DMS 273 (cell line): ENCODE measurements around the gene INSRR.
A peak's percentile ranks its signal among the peaks of the same experiment; 100 is the strongest.

Experiments
- DNase-seq: peaks from one replicate; lab custom pipeline; 2025; ENCODE audit not compliant: unreplicated experiment; lab: John Stamatoyannopoulos, UW

Gene INSRR

GRCh38 chr1:156858959-156859522, at the start of gene INSRR:
Gene INSRR, minus strand, starts transcription at chr1:156859117. Its CDS starts 496 bp downstream, at chr1:156858621.
- peak; percentile 75 for DNase-seq

DNA sequence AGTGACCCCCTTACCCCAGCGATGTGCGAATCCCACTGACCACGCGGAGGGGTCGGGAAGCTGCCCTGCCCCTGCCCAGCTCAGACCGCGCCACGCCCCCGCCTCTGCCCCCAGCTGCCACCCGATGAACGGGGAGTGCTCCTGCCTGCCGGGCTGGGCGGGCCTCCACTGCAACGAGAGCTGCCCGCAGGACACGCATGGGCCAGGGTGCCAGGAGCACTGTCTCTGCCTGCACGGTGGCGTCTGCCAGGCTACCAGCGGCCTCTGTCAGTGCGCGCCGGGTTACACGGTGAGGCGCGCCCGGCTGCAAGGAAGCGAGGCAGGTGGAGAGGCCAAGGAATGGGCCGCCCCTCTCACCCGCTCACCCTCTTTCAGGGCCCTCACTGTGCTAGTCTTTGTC, 49.6 kb upstream of the INSRR start:
- DNase-seq: no peak

DNA sequence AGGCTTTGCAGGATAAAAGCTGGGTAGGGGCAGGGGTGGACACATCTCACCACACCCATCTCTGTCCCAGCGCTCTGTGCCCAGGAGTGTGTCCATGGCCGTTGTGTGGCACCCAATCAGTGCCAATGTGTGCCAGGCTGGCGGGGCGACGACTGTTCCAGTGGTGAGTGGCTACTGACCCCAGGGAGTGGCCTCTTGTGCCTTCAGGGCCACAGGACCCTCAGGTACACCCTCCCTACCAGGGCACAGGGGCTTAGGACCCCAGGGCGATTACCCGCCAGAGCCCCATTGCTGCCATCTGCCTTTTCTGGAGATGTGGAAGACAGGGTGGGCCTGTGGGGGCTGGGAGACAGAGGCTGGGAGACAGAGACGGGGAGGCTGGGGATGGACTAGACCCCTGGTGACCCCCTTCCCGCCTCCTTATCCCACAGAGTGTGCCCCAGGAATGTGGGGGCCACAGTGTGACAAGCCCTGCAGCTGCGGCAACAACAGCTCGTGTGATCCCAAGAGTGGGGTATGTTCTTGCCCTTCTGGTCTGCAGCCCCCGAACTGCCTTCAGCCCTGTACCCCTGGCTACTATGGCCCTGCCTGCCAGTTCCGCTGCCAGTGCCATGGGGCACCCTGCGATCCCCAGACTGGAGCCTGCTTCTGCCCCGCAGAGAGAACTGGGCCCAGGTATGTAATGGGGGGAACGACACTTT, 47.4 kb upstream of the INSRR start:
- DNase-seq: no peak

DNA sequence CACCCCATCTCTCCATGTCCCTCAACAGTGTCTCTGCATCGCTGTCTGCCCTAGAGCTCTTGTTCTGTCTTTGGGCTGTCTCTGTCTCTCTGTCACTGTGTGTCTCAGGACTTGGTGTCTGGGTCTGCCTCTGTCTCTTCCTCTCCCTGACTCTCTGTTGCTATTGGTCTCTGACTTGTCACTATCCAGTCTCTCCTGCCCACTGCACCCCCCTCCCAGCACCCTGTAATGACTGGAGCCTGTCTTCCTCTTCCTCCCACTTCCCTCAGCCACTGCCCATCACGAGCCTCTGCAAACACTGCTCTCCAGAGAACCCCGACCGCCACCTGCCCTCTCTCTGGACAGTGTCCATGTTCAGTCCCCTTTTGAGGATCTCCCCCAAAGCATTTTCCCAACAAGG, 46.7 kb upstream of the INSRR start:
- no peak for DNase-seq

- DNase-seq: no peak
These were observed 46.3 kb upstream of the INSRR start for GRCh38 chr1:156905176-156905575.

GRCh38 chr1:156904187-156904959, 45.5 kb upstream of the INSRR start:
- no peak for DNase-seq

- no peak for DNase-seq
These were observed 44.6 kb upstream of the INSRR start for GRCh38 chr1:156903328-156904091.

DNA sequence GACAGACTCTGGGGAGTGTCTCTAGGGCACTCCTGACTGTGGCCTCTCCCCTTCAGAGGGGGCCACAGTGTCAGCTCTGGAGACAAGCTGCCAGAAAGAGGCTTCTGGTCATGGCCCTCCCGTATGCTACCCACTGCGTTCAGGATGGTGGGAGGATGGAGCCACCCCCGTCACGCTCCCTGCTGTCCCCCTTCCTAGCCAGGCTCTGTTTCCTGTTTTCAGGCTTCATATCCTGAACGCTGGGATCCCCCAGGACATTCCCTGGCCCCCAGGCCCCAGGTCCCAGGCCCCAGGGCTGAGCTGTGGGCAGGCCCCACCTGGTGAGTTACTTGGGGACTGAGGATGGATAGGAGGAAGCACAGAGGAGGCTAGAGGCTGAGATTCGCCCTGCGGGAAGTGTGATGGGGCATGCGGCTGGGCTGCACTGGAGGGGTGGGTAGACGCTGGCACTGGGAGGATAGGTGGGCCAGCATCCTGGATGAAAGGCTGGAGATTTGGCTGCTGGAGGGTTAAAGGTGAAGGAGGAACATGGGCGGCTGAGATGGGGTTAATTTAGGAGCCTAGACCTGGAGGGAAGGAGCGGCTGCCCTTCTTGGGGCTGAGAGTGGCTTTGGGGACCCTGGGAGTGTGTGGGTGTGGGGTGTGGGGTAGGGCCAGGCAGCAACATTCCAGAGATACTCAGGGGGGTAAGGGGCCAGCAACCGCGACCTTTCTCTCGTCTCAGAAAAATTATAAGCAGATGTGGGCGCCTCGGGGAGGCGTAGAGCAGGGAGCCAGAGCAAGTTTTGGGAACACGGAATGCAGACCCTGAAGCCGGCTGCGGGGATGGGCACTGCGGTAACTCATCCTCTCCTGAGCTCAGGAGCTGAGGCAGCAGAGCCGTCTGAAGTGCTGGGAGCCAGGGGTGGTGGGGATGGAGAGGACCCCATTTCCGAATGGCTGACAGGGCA, 43.3 kb upstream of the INSRR start:
- no peak for DNase-seq

GRCh38 chr1:156901590-156901900, 42.6 kb upstream of the INSRR start:
- DNase-seq: no peak

DNA sequence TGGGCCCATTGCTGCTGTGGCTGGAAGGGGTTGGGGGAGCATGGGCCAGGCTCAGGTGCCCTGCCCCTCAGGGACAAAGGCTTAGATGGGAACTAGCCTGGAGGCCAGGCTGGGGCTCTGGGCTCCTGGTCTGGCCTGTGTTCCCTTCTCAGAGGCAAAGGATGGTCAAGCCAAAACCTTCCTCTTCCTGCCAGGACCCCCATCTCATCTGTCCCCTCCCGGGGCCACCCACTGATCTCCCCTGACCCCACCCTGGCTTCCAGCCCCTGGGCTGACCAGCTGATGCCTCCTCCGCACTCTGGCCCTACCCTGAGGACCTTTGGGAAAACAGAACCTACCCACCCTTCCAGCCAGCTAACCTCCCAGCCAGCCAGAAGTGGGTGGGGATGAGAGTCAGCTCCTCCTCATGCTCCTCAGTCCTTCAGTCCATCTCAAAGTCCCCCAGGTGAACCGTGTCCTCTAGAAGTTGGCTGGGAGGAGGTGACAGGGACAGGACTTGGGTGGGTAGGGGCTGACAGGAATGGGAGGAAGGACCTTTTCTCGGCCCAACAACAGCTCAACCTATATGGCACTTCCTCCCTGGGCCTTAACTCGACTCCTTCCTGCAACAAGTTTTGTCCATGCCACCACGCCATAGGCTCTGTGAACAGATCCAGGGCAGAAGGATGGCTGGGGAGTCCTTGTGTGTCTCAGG, 42.1 kb upstream of the INSRR start:
- no peak for DNase-seq

DNA sequence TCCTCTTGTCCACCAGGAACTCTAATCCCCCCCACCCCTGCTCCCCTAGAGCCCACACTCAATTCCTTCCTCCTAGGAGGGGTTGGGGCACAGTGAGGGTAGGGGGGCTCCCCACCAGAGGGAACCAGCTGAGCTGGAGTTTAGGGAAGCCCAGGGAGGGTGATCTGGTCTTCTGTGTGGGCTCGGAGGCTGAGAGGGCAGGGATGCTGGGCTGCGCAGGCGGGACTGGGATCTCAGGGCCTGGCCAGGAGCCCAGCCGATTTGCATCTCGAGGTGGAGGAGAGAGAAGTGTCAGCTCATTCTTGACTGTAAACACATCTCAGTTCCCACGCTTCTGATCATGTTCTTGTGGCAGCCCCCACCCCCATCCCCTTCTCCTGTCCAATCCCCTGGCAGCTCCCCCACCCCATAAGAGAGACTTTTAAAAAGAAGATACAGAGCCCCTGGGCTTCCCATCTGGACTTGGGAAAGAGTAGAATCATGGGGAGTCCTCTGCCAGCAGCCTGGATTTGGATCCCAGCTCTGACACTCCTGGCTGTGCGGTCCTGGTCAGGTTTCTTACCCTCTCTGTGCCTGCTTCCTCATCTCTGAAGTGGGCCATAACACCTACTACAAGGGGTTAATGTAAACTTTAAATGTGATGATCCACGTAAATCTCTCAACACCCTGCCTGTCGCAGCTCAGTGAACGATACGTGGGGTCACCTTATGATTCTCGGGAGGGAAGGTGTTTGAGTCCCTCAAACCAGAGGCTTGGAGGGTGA, 41.2 kb upstream of the INSRR start:
- peak; percentile 69 for DNase-seq

GRCh38 chr1:156898971-156899664, 40.2 kb upstream of the INSRR start:
- no peak for DNase-seq

GRCh38 chr1:156898161-156898566, 39.2 kb upstream of the INSRR start:
- DNase-seq: no peak

- DNase-seq: no peak
These were observed 38.3 kb upstream of the INSRR start for GRCh38 chr1:156897078-156897825.

DNA sequence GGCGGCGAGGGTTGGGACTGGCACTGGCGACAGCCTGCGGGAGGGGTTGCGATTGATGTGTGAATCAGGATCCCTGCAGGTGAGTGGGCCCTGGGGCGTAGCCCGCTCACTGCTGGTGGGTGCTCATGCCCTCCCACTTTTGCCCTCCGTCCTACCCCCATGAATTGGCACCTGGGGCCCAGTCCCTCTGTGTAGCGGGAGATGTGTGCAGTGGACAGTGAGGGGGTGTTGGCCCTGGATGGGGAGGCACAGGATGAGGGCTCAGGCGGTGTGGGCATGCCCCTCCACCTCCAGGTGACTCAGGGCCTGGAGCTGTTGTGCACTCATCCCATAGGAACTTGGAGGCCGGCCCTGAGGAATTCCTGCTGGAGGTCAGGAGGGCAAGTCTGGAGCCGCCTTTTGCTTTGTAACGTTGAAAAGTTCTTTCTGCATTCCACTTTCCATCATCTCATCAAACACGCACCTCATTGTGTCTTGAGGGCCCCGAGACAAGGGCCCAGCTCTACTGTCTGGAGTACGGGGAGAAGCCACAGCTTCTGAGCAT, 37.6 kb upstream of the INSRR start:
- DNase-seq: no peak

DNA sequence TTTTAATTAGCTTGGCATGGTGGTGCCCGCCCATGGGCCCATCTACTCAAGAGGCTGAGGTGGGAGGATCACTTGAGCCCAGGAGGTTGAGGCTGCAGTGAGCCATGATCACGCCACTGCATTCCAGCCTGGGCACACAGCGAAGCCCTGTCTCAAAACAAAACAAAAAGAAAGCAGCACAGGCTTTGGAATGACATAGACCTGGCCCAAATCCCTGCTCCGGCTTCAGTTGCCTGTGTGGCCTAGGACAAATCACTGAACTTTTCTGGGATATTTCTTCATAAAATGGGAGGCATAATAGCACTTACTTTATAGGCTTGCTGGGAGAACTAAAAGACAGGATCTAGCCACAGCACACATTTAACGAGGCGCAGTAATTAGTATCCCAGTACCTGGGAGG, 37.0 kb upstream of the INSRR start:
- DNase-seq: no peak

- no peak for DNase-seq
These were observed 36.5 kb upstream of the INSRR start for GRCh38 chr1:156895455-156895812.
